GM21786 (cell line): ENCODE results near the gene ZKSCAN3.
"Not testable (repeated sequence)": the region's sequence is repeated elsewhere in the genome, so short reads cannot be mapped to it uniquely, and the experiment has no call there.

ENCODE experiments used
- ATAC-seq: cut with Tn5 transposase; IDR thresholded peaks from one replicate; pipeline ENCODE4 v1.9.1; 2021; ENCODE audit not compliant: unreplicated experiment

Gene ZKSCAN3

GRCh38 chr6:28340310-28341095 lies 9.2 kb upstream of the ZKSCAN3 start:
- no peak for ATAC-seq

- ATAC-seq = no peak
Observed at GRCh38 chr6:28343898-28344677, 5.7 kb upstream of the ZKSCAN3 start.

- ATAC-seq = no peak
Observed at GRCh38 chr6:28345201-28345600, 4.5 kb upstream of the ZKSCAN3 start.

- no peak for ATAC-seq
Observed at GRCh38 chr6:28347119-28347518, 2.6 kb upstream of the ZKSCAN3 start.

GRCh38 chr6:28349344-28349891 lies 329 bp upstream of the ZKSCAN3 start:
- no peak for ATAC-seq

- ATAC-seq = no peak
Observed at GRCh38 chr6:28351087-28351486, 1.3 kb downstream of the ZKSCAN3 start.

GRCh38 chr6:28351493-28351925 lies 1.8 kb downstream of the ZKSCAN3 start:
- no peak for ATAC-seq

- no peak for ATAC-seq
Observed at GRCh38 chr6:28353356-28353755, 3.6 kb downstream of the ZKSCAN3 start.

GRCh38 chr6:28353981-28354676 lies 4.4 kb downstream of the ZKSCAN3 start:
- no peak for ATAC-seq

- no peak for ATAC-seq
Observed at GRCh38 chr6:28354688-28355554, 5.2 kb downstream of the ZKSCAN3 start.

GRCh38 chr6:28355743-28356665 lies 6.3 kb downstream of the ZKSCAN3 start:
- ATAC-seq = peak; percentile 57

GRCh38 chr6:28356666-28357020 lies 6.9 kb downstream of the ZKSCAN3 start:
- ATAC-seq = no peak

- ATAC-seq = no peak
Observed at GRCh38 chr6:28357036-28357435, 7.3 kb downstream of the ZKSCAN3 start.

- not testable (repeated sequence) for ATAC-seq
Observed at GRCh38 chr6:28359562-28359961, 9.8 kb downstream of the ZKSCAN3 start.

GRCh38 chr6:28360961-28361360 lies 11.2 kb downstream of the ZKSCAN3 start:
- ATAC-seq = no peak

GRCh38 chr6:28365590-28365989 lies 15.8 kb downstream of the ZKSCAN3 start:
- ATAC-seq = not testable (repeated sequence)

- peak; percentile 75 for ATAC-seq
Observed at GRCh38 chr6:28368522-28368921, 18.8 kb downstream of the ZKSCAN3 start.

- no peak for ATAC-seq
Observed at GRCh38 chr6:28369463-28369862, 19.7 kb downstream of the ZKSCAN3 start.

GRCh38 chr6:28370440-28370839 lies 20.7 kb downstream of the ZKSCAN3 start:
- ATAC-seq = no peak
